ENCODE data around the gene OR2D3. TPM values are rescaled to one million over a fixed set of nuclear protein-coding genes. Genes with fewer than 3 reads are reported as not detected.
"Not testable (repeated sequence)": the region's sequence is repeated elsewhere in the genome, so short reads cannot be mapped to it uniquely, and the experiment has no call there.

Gene OR2D3, protein sequence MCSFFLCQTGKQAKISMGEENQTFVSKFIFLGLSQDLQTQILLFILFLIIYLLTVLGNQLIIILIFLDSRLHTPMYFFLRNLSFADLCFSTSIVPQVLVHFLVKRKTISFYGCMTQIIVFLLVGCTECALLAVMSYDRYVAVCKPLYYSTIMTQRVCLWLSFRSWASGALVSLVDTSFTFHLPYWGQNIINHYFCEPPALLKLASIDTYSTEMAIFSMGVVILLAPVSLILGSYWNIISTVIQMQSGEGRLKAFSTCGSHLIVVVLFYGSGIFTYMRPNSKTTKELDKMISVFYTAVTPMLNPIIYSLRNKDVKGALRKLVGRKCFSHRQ
- not detected for total RNA-seq
- long read RNA-seq = 0 reads

DNA sequence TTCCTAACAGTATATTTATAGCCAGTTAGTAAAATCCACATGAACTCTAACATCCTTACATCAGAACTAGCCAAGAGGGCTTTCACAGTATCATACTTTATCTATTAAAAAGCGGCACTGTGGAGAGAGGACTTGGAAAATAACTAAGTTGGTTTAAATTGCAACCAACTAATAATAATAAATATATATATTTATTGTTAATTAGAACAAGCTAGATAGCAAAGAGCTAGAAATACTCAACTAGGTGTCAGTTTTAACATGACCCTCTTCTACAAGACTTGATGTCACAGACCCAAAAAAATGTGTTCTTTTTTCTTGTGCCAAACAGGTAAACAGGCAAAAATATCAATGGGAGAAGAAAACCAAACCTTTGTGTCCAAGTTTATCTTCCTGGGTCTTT lies at the start of gene OR2D3:
Gene OR2D3 (plus strand): TSS at position 301 of the 400 bp plus-strand sequence. CDS start 0 bp downstream, at position 301.
- no peak for DNase-seq (ENCODE audit: low spot score)

DNA sequence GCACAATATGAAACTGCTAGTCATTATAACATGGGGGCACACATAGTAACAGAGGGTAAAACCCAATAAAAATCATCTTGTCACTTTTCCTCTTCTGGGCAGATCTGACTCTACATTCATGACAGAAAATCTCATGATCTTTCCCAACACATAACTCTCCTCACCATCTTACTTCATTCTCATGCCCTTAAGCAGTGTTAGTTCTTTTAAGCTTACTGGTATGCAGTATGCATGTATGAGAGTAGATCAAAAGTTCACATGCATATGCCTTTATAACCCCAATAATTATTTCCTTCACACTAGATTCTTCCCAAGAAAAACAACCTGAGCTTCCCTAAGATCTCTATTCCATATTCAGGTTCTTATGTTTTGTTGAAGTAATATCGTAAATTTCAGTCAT lies 49.5 kb upstream of the OR2D3 start:
- DNase-seq (ENCODE audit: low spot score) = no peak

DNA sequence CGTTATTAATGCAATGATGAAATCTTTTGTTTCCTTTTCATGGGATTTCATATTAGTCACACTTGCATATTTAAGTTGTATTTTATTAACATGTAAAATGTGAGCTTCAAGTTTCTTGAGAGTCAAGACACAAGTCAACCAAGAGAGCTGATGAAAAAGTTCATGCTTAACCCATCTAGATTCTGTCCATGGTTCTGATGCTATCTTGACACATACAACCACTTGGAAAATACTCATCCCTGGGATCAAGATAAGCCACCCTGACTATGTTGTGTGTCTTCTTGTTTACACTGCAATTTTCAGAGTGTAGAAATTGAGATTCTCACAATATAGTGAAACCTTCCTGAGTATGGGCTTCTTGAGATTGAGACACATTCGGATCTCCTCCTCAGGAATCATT lies 45.0 kb upstream of the OR2D3 start:
- DNase-seq (ENCODE audit: low spot score) = no peak

DNA sequence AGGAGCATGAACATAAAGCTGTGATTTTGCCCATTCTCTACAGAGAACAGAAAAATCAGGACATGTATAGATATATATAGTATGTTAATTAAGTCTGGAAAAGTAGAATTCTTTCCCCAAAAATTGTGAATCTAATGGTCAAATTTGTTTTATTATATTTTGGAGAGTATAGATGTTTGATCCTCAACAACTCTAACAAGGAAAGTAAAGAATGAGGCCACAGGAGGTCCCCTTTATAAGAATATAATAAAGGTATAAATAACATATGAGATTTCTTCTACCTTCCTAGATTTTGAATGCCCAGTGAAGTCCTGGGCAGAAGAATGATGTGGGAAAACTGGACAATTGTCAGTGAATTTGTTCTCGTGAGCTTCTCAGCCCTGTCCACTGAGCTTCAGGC lies 44.5 kb upstream of the OR2D3 start, which contains the start of gene OR10A4:
Gene OR10A4 (plus strand): TSS at position 301 of the 400 bp plus-strand sequence. CDS start 23 bp downstream, at position 324.
- DNase-seq (ENCODE audit: low spot score) = no peak

DNA sequence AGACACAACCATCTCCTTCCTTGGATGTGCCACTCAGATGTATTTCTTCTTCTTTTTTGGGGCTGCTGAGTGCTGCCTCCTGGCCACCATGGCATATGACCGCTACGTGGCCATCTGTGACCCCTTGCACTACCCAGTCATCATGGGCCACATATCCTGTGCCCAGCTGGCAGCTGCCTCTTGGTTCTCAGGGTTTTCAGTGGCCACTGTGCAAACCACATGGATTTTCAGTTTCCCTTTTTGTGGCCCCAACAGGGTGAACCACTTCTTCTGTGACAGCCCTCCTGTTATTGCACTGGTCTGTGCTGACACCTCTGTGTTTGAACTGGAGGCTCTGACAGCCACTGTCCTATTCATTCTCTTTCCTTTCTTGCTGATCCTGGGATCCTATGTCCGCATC lies 43.9 kb upstream of the OR2D3 start:
- no peak for DNase-seq (ENCODE audit: low spot score)

DNA sequence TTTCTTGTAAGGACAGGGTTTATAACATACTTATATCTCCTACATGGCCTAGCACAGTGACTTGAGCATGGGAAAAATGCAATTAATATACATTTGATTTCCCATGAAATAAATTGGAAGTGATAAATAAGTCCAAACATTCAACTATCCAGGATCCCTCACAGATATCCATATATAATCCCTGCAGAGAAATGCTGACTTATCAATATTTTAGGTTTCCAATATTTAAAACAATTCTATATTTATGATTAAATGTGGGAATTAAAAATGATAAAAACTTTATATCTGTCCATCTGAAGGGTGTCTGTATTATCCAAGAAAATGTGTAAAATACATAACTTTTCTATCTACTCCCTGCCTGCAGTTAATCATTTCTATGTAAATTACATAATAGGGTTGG lies 38.1 kb upstream of the OR2D3 start:
- no peak for DNase-seq (ENCODE audit: low spot score)

DNA sequence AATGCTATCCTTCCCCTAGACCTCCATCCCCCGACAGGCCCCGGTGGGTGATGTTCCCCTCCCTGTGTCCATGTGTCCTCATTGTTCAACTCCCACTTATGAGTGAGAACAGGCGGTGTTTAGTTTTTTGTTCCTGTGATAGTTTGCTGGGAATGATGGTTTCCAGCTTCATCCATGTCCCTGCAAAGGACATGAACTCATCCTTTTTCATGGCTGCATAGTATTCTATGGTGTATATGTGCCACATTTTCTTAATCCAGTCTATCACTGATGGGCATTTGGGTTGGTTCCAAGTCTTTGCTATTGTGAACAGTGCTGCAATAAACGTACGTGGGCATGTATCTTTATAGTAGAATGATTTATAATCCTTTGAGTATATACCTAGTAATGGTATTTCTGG lies 33.1 kb upstream of the OR2D3 start:
- DNase-seq (ENCODE audit: low spot score) = not testable (repeated sequence)

DNA sequence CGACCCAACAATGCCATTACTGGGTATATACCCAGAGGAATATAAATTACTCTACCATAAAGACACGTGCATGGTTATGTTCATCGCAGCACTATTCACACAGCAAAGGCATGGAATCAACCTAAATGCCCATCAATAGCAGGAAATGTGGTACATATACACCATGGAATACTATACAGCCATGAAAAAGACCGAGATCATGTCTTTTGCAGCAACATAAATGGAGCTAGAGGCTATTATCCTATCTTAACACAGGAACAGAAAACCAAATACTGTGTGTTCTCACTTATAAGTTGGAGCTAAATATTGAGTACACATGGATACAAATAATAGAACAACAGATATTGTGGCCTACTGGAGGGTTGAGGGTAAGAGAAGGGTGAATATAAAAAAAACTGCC lies 32.0 kb upstream of the OR2D3 start:
- no peak for DNase-seq (ENCODE audit: low spot score)

DNA sequence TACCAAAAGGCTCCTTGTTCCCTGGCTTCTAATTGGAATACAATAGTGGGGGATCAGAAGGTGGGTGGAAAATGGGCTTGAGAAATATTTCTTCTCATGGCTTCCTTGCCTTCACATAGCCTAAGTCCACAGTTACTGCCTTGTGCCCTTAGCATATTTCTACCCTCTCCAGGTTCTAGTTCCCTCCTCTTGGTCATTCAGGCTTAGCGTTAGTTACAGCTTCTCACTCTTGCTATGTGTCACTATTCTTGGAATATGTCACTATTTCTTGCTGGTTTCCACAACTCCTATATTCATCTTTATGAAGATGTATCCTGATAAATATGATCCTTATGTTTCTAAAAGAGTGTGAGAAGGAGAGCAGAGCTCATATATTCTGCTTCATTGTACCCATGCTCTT lies 31.0 kb upstream of the OR2D3 start:
- no peak for DNase-seq (ENCODE audit: low spot score)

DNA sequence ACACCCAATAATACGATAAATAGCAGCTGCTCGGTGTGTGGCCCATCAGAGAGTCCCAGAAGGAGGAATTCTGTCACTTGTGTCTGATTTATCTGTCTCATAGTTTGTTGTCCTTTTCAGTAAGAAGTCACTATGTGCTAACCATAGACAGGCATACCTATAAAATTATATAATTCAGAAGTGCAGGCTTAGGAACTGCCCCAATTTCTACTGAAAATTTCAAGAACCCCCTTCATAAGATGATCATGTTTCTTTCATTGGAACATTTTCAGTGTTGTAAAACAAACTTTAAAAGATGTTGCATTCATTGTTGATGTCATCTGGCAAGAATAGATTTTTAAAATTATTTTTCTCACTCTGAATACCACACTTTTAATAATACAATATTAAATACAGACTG lies 28.4 kb upstream of the OR2D3 start, which contains the start of gene OR2D2:
Gene OR2D2 (minus strand): TSS at position 101 of the 400 bp plus-strand sequence. CDS start 0 bp downstream, at position 101.
- DNase-seq (ENCODE audit: low spot score) = no peak

DNA sequence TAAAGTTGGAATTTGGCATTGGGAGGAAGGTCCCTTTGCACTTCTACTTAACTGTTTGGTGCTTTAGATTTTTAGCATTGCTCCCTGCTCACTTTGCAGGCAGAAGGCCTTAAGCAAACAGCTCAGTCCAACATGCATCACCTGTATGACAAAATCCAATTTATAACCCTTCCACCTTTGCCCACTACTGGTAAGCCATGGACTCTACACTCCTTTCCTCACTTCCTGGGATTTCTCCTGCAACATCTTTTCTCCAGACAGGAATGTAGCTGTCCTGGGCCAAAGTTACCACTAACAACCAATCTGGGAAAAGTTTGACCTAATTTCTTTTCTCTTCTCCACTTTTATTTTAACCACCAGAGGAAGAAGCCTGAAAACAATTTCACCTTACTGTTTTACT lies 26.7 kb upstream of the OR2D3 start:
- DNase-seq (ENCODE audit: low spot score) = no peak

DNA sequence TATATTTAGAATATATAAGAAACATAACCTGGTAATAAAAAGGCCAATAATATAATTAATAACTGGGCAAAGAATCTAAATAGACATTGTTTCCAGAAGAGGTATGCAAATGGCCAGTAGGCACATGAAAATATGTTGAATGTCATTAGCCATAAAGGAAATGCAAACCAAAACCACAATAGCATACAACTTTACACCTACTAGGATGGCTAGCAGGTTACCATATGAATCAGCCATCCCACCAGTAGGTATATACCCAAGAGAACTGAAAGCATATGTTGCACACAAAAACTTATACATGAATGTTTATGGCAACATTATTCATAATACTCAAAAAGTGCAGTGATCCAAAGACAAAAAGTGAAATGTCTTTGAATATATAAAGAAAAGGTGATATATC lies 25.8 kb upstream of the OR2D3 start:
- DNase-seq (ENCODE audit: low spot score) = no peak

DNA sequence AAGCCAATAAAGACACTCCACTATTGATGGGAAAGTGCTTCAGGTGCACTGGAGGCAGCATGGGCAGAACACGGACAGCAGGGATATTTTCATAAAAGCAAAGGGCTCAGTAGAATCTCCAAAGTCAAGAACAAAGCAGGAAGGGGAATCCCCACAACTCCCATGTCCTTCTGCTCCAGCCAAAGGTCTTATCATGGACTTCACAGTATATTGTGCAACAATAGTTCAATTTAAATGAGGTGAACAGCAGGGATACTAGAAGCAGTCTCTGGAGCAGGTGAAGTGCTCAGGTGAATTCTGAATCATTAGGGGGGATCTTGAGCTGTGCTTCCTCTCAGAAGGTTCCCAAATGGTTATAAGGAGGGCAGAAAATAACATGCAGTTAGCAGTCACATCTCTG lies 21.9 kb upstream of the OR2D3 start:
- no peak for DNase-seq (ENCODE audit: low spot score)

DNA sequence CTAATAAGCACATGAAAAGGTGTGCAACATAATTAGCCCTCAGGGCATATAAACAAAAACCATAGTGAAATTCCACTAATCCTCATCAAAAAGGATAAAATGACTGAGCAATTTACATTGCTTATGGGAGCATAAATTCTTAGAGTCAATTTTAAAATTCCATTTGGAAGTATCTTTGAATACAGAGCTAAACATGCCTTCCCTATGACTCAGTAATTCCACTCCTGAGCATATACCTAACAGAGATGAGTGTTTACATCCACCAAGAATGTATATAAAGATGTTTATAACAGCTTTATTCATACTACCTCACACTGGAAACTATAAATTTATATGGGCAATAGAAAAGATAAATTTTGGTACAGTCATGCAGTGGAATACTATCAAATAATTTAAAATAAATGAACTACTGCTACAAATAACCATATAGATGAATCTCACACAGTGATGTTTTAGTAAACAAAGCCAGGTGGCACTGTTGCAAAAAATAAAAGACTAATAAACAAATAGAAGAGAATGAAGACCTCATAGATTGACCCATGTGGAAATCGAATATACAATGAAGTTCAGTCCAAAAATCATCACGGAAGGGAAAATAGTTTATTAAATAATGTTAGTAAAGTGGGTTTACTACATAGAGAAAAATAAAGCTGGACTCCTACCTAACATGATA lies 20.3 kb upstream of the OR2D3 start:
- no peak for DNase-seq (ENCODE audit: low spot score)

DNA sequence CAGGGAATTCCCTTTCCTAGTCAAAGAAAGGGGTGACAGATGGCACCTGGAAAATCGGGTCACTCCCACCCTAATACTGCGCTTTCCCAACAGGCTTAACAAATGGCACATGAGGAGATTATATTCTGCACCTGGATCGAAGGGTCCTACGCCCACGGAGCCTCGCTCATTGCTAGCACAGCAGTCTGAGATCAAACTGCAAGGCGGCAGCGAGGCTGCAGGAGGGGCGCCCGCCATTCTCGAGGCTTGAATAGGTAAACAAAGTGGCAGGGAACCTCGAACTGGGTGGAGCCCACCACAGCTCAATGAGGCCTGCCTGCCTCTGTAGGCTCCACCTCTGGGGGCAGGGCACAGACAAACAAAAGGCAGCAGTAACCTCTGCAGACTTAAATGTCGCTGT lies 16.0 kb upstream of the OR2D3 start:
- DNase-seq (ENCODE audit: low spot score) = not testable (repeated sequence)

DNA sequence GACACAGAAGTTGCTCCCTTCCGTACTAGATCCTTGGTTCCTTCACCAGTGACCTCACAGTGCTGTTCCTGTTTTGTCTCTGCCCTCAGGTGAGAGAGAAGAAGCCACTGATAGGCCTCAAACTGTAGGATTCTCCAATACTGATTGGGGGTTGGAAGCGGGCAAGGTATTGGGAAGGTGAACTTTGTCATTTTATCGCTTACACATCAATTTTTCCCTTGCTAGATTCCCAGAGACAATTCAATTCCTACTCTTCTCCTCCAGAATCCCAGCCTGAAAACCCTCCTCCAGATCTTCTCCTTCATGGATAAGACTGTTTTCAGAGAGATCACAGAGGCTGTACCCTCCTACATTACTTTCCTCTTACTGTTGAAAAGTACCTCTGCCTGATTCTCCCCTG lies 9.4 kb upstream of the OR2D3 start:
- DNase-seq (ENCODE audit: low spot score) = no peak

DNA sequence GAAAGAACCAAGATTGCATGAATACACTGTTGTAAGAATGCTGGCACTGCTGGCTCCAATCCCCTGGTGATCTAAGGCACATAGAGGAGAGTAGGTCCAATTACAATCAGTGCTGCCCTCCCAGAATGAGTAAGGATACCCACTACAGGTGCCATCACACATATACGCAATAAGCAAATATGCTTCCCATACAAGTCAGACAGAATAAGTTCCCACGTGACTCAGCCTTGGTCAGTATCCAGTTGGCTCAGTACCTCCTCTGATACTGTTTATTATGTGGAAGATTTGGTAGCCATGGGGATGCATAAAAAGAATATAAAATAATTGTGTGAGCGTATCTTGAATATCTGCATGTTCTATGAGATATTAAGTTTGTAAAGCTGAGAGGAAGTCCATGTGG lies 8.9 kb upstream of the OR2D3 start:
- no peak for DNase-seq (ENCODE audit: low spot score)

DNA sequence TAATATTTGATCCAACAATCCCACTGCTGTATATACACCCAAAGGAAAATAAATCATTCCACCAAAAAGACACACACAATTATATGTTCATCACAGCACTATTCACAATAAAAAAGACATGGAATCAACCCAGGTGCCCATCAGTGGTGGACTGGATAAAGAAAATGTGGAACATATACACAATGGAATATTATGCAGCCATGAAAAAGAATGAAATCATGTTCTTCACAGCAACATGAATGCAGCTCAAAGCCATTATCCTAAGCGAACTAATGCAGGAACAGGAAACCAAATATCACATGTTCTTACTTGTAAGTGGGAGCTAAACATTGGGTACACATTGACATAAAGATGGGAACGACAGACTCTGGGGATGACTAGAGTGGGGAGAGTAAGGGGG lies 1.1 kb upstream of the OR2D3 start:
- no peak for DNase-seq (ENCODE audit: low spot score)

DNA sequence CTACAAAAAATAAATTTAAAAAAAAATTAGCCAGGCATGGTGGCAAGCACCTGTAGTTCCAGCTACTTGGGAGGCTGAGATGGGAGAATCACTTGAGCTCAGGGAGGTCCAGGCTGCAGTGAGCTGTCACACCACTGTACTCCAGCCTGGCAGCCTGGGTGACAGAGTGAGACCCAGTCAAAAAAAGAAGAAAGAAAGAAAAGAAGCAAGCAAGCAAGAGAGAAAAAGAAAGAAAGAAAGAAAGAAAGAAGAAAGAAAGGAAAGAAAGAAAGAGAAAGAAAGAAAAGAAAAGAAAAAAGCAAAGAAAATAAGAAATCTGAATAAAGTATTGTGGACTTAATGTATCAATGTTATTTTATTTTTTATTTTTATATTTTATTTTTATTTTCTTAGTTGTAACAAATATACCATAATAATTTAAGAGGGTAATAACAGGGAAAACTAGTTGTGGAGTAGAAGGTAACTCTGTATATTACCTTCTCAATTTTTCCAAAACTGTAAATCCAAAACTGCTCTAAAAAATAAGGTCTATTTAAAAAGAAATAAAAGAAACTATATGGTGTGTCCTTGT lies 4.3 kb downstream of the OR2D3 start:
- no peak for DNase-seq (ENCODE audit: low spot score)

DNA sequence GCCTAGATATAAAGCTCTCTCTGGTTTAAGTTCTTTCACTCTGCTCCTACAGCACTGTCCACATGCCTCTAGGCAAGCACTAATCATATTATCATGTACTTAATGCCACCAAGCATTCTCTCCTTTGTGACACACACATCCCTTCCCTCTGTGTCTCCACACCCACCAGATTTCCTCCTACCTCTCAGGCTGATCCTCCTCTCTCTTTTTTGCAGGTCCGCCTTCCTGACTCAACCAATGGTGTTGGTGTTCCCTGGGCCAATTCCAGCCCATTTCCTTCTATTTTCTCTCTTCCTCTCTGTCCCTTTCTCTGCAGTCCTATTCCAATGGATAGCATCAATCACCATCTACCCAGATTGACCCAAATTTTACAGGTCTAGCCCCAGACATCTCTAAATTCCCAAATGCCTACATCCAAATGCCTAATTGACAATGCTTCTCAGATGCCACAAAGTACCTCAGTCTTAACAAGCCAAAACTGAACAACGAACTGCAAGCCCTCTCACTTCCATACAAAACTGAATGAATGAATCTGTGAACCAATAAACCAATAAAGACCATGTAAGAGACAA lies 4.9 kb downstream of the OR2D3 start:
- DNase-seq (ENCODE audit: low spot score) = no peak

DNA sequence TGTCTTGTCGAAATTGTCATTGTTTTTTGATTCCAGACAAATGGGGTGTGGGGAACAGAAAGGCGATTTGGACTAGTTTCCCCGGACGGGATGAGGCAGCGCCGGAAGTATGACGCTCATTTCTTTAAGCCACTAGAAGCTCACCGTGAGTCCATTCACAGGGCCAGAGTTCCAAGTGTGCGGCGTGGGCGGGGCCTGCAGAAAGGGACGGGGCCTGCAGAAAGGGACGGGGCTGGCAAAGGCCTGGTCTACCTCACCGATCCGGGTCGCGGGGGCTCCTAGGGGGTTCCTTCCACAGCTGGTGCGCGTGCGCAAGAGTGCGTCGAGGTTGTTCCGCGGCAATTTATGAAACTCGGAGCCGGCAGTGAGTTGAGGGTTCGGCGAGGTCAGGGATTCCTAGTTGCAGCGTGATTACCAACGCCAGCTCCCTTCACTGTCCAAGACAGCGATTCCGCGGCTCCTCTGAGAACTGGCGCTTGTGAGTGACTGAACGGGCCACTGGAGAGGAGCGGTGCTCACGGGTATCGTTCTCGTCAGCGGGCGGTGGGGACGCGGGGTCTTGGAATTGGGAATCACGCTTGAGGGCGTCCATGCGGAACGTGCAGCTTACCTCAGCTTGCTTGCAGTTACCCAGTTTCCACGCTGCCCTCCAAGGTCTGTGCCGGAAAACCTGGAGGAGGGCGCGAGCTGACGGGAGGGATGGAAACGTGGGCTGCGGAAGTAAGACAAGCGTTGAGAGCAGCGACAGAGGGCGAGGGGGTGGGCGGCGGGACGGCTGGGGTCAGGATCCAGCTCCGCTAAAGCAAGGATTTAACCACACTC lies 5.6 kb downstream of the OR2D3 start, which contains the start of gene ZNF215:
Gene ZNF215 (plus strand): TSS at position 219 of the 822 bp plus-strand sequence. CDS start 5,847 bp downstream, outside the sequence.
- peak; percentile 92 for DNase-seq (ENCODE audit: low spot score)
